CD8-positive, alpha-beta memory T cell (primary cell): ENCODE data around the gene SLC39A6. TPM values are rescaled to one million over a fixed set of nuclear protein-coding genes. Genes with fewer than 3 reads are reported as not detected.
A peak's percentile ranks its signal among the peaks of the same experiment; 100 is the strongest.
"Not testable (repeated sequence)": the region's sequence is repeated elsewhere in the genome, so short reads cannot be mapped to it uniquely, and the experiment has no call there.

Source experiments
- CTCF ChIA-PET: fragments of 350-600 bp; sonication (Branson Sonifier 250); formaldehyde crosslinking; loops from one replicate; lab custom pipeline; 2021; ENCODE audit warnings: antibody characterized with exemption; lab: Charles Lee
- POLR2A ChIA-PET: fragments of 350-600 bp; sonication (Branson Sonifier 250); formaldehyde crosslinking; loops from one replicate; lab custom pipeline; 2021; ENCODE audit warnings: antibody characterized with exemption; lab: Charles Lee
- DNase-seq, 5 donors: peaks; one replicate each; pipeline versions ENCODE4 v3.0.0 to v3.0.0-alpha.2; 2020 to 2022; ENCODE audit warnings: mixed read lengths in 1 of 5
- H3K27ac ChIP-seq: one replicate; pipeline ENCODE4 v1.7.0; 2013; ENCODE audit warnings: low read depth, mild to moderate bottlenecking, low read length, moderate library complexity
- H3K27me3 ChIP-seq: 2 replicates; pipeline ENCODE4 v1.7.0; 2013; ENCODE audit warnings: low read length, mild to moderate bottlenecking; ENCODE audit not compliant: insufficient read depth, poor library complexity, severe bottlenecking
- H3K36me3 ChIP-seq: 2 replicates; pipeline ENCODE4 v1.7.0; 2013; ENCODE audit warnings: mild to moderate bottlenecking, low read length, moderate library complexity; ENCODE audit not compliant: insufficient read depth
- H3K4me1 ChIP-seq: 2 replicates; pipeline ENCODE4 v1.7.0; 2013; ENCODE audit warnings: mild to moderate bottlenecking, low read length, moderate library complexity; ENCODE audit not compliant: insufficient read depth
- H3K4me3 ChIP-seq: 2 replicates; pipeline ENCODE4 v1.7.0; 2013; ENCODE audit warnings: mild to moderate bottlenecking, low read length
- H3K9me3 ChIP-seq: 2 replicates; pipeline ENCODE4 v1.7.0; 2013; ENCODE audit warnings: mild to moderate bottlenecking, low read length
- H3K27ac Mint-ChIP-seq, 8 donors: one replicate each; pipeline ENCODE4 v1.8.0; 2020 to 2021; ENCODE audit warnings: mixed read lengths in 8 of 8, mild to moderate bottlenecking in 6 of 8, inconsistent platforms in 3 of 8, moderate library complexity in 3 of 8
- H3K27me3 Mint-ChIP-seq, 2 donors: one replicate each; pipeline ENCODE4 v1.8.0; 2020 to 2021; ENCODE audit warnings: mixed read lengths in 2 of 2, mild to moderate bottlenecking in 1 of 2, moderate library complexity in 1 of 2
- H3K36me3 Mint-ChIP-seq, 3 donors: one replicate each; pipeline ENCODE4 v1.8.0; 2020 to 2021; ENCODE audit warnings: mixed read lengths in 3 of 3, inconsistent platforms in 1 of 3, mild to moderate bottlenecking in 1 of 3
- H3K4me1 Mint-ChIP-seq, 3 donors: one replicate each; pipeline ENCODE4 v1.8.0; 2020 to 2021; ENCODE audit warnings: mixed read lengths in 3 of 3, inconsistent platforms in 1 of 3, mild to moderate bottlenecking in 1 of 3
- H3K4me3 Mint-ChIP-seq, 7 donors: one replicate each; pipeline ENCODE4 v1.8.0; 2020 to 2021; ENCODE audit warnings: mixed read lengths in 7 of 7, mild to moderate bottlenecking in 6 of 7, moderate library complexity in 4 of 7, inconsistent platforms in 2 of 7
- H3K9me3 Mint-ChIP-seq, 5 donors: one replicate each; pipeline ENCODE4 v1.8.0; 2020 to 2022; ENCODE audit warnings: mixed read lengths in 5 of 5, mild to moderate bottlenecking in 3 of 5, moderate library complexity in 2 of 5, inconsistent platforms in 1 of 5
- polyA plus RNA-seq: library from polyadenylated mRNA; unstranded; fragments of 300-500 nt; fragmentation: Illumina TruSeq; gene quantifications from one replicate; pipeline ENCODE4 v1.2.3, GENCODE V29; 2021
- total RNA-seq, 2 experiments: library from RNA; stranded (reverse); gene quantifications; one replicate each; pipeline ENCODE4 v1.2.3, GENCODE V29; 2021

Gene SLC39A6, protein sequence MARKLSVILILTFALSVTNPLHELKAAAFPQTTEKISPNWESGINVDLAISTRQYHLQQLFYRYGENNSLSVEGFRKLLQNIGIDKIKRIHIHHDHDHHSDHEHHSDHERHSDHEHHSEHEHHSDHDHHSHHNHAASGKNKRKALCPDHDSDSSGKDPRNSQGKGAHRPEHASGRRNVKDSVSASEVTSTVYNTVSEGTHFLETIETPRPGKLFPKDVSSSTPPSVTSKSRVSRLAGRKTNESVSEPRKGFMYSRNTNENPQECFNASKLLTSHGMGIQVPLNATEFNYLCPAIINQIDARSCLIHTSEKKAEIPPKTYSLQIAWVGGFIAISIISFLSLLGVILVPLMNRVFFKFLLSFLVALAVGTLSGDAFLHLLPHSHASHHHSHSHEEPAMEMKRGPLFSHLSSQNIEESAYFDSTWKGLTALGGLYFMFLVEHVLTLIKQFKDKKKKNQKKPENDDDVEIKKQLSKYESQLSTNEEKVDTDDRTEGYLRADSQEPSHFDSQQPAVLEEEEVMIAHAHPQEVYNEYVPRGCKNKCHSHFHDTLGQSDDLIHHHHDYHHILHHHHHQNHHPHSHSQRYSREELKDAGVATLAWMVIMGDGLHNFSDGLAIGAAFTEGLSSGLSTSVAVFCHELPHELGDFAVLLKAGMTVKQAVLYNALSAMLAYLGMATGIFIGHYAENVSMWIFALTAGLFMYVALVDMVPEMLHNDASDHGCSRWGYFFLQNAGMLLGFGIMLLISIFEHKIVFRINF
- total RNA-seq (10 to 100 TPM; 43.8 to 44.8 TPM), polyA plus RNA-seq (33.1 TPM)

DNA sequence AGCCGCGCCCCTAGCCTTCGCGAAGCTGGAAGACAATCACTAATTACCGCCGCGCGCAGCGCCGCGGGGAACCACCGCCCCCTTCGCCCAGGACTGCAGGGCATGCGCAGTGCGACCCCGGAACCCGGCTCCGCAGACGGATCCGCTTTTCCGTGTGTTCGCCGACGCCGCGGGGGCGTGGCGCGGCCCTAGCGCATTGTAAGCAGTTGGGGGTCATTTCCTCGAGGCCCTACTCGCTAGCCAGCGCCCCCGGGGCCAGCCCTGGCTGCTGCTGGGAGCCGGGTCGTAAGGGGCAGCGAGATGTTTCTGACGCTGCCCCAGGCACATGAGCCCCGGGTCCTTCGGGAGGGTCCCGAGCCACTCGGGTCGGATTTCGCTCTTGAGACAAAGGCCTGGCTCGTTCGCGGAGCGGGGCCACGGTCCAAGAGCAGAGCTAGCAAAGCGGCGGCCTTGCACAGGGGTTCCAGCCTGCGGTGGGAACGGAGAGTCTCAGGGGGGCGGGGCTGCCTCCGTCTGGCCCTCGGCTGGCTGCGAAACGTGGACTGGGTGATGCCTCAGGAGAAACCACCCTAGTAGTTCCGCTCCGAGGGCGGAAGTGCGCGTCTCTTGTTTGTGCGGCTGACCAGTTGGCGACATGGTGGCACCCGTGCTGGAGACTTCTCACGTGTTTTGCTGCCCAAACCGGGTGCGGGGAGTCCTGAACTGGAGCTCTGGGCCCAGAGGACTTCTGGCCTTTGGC, at the start of gene SLC39A6, which contains the start of gene ELP2:
TSS of gene SLC39A6 (minus strand) at position 41 of the 739 bp plus-strand sequence. CDS start 2,333 bp downstream, outside the sequence.
TSS of gene ELP2 (plus strand) at position 600 of the 739 bp plus-strand sequence. CDS start at position 635, 35 bp downstream.
- Histone ChIP-seq H3K9me3 (no peaks in the 10 kb centered on the region), H3K36me3 (peaks cover 6% of the 10 kb centered on the region), H3K4me3 (peak within 1 kb of the TSS; percentile 99), H3K27ac (peak within 1 kb of the TSS; percentile 99), H3K4me1 (peaks cover 48% of the 10 kb centered on the region), H3K27me3 (no peaks in the 10 kb centered on the region)
- peaks cover 53 to 81% (median 81%) of the 10 kb centered on the region in 3 donors for H3K4me1 Mint-ChIP-seq
- POLR2A ChIA-PET: interaction anchor here (0.6 to 2.7 kb wide), 7 partner anchors 10 to 699 kb away, joined by 3 to 13 read pairs (median 6); partner anchors contain the start of genes INO80C, KIAA1328, MOCOS and RMP24
- H3K27me3 Mint-ChIP-seq: no peaks in the 10 kb centered on the region
- peak; percentile 93 to 96 (median 94) for DNase-seq
- H3K9me3 Mint-ChIP-seq: no peaks in the 10 kb centered on the region
- peaks cover 0 to 48% (median 3%) of the 10 kb centered on the region in 3 donors for H3K36me3 Mint-ChIP-seq
- H3K4me3 Mint-ChIP-seq: peak within 1 kb of the TSS; percentile 95 to 100 (median 97)
- CTCF ChIA-PET: interaction anchor here (0.5 to 1.6 kb wide), 8 partner anchors 10 to 981 kb away, joined by 3 to 5 read pairs (median 3); no protein-coding TSS in a partner anchor
- H3K27ac Mint-ChIP-seq: peak within 1 kb of the TSS; percentile 95 to 100 (median 98)

GRCh38 chr18:36177913-36178312, 48.8 kb upstream of the SLC39A6 start:
- no peak for DNase-seq
- POLR2A ChIA-PET: no interaction called here
- H3K27ac Mint-ChIP-seq: peak overlapping the region in 2 of 8 donors; percentile 27 to 30
- H3K27me3 Mint-ChIP-seq: no peaks in the 10 kb centered on the region
- no peaks in the 10 kb centered on the region for H3K9me3 Mint-ChIP-seq
- H3K4me3 ChIP-seq: no peak overlapping the region
- peaks cover 19% of the 10 kb centered on the region for H3K36me3 ChIP-seq
- H3K9me3 ChIP-seq: no peaks in the 10 kb centered on the region
- CTCF ChIA-PET: no interaction called here
- H3K4me1 ChIP-seq: no peaks in the 10 kb centered on the region
- H3K4me3 Mint-ChIP-seq: no peak overlapping the region
- H3K27ac ChIP-seq: no peak overlapping the region
- H3K4me1 Mint-ChIP-seq: peaks cover 3 to 7% (median 5%) of the 10 kb centered on the region in 3 donors
- peaks cover 5 to 46% (median 16%) of the 10 kb centered on the region in 3 donors for H3K36me3 Mint-ChIP-seq
- H3K27me3 ChIP-seq: no peaks in the 10 kb centered on the region

DNA sequence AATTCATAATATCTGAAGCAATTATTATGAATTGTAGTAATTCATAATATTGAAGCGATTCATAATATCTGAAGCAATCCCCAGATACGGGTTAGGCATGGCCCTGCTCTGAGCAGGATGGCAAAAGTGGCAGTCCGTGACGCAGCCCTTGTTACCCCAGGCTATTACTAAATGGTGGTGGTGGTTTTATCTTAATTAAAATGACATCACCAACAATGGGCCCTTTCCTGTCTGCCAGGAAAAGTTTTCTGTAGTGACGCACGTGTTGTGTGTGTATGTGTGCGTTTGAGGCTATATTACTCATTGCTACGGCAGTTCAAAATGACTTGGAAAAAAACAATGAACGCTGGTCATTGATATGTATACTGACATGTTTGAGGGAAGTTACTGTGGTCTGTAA, 47.6 kb upstream of the SLC39A6 start:
- CTCF ChIA-PET: no interaction called here
- POLR2A ChIA-PET: no interaction called here
- Mint-ChIP-seq H3K27me3 (no peaks in the 10 kb centered on the region), H3K4me1 (peaks cover 3 to 7% (median 5%) of the 10 kb centered on the region in 3 donors), H3K4me3 (no peak overlapping the region), H3K9me3 (no peaks in the 10 kb centered on the region), H3K36me3 (peaks cover 5 to 58% (median 16%) of the 10 kb centered on the region in 3 donors), H3K27ac (no peak overlapping the region)
- no peaks in the 10 kb centered on the region for H3K27me3 ChIP-seq
- H3K36me3 ChIP-seq: peaks cover 23% of the 10 kb centered on the region
- H3K4me3 ChIP-seq: no peak overlapping the region
- H3K9me3 ChIP-seq: no peaks in the 10 kb centered on the region
- no peak for DNase-seq
- H3K4me1 ChIP-seq: no peaks in the 10 kb centered on the region
- no peak overlapping the region for H3K27ac ChIP-seq

DNA sequence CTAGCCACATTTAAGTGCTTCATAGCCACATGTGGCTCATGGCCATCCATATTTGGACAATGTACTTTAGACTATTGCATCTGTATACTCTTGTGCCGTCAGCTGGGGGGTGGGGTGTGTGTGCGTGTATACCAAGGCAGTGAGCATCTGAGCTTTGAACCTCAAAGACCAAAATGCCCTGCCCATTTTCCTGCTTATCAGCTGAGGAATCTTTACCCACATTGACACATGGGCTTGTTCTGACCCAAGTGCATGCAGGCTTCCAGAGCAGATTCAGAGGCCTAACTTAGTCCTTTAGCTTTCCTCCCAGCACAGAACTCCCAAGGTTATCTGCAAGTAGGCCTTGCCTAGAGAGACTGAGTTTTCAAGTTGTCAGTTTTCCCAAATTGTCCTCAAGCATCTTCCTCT, 47.0 kb upstream of the SLC39A6 start:
- Histone ChIP-seq H3K4me3 (no peak overlapping the region), H3K9me3 (no peaks in the 10 kb centered on the region), H3K36me3 (peaks cover 24% of the 10 kb centered on the region), H3K27ac (no peak overlapping the region), H3K27me3 (no peaks in the 10 kb centered on the region), H3K4me1 (no peaks in the 10 kb centered on the region)
- H3K4me1 Mint-ChIP-seq: peaks cover 3 to 7% (median 5%) of the 10 kb centered on the region in 3 donors
- DNase-seq: no peak
- POLR2A ChIA-PET: no interaction called here
- CTCF ChIA-PET: no interaction called here
- peaks cover 5 to 63% (median 18%) of the 10 kb centered on the region in 3 donors for H3K36me3 Mint-ChIP-seq
- no peaks in the 10 kb centered on the region for H3K9me3 Mint-ChIP-seq
- peak overlapping the region in 1 of 8 donors; percentile 24 for H3K27ac Mint-ChIP-seq
- no peaks in the 10 kb centered on the region for H3K27me3 Mint-ChIP-seq
- no peak overlapping the region for H3K4me3 Mint-ChIP-seq

- H3K27me3 Mint-ChIP-seq: no peaks in the 10 kb centered on the region
- peak overlapping the region in 5 of 8 donors; percentile 24 to 80 (median 72) for H3K27ac Mint-ChIP-seq
- Histone ChIP-seq H3K4me1 (no peaks in the 10 kb centered on the region), H3K9me3 (no peaks in the 10 kb centered on the region), H3K27me3 (no peaks in the 10 kb centered on the region), H3K4me3 (no peak overlapping the region), H3K36me3 (peaks cover 31% of the 10 kb centered on the region), H3K27ac (no peak overlapping the region)
- no peak overlapping the region for H3K4me3 Mint-ChIP-seq
- H3K4me1 Mint-ChIP-seq: peaks cover 3 to 7% (median 5%) of the 10 kb centered on the region in 3 donors
- POLR2A ChIA-PET: no interaction called here
- CTCF ChIA-PET: interaction anchor here (0.6 kb wide), 1 partner anchor 15 kb away, joined by 3 read pairs; no protein-coding TSS in a partner anchor
- no peak for DNase-seq
- peaks cover 5 to 70% (median 18%) of the 10 kb centered on the region in 3 donors for H3K36me3 Mint-ChIP-seq
- H3K9me3 Mint-ChIP-seq: no peaks in the 10 kb centered on the region
Measured at GRCh38 chr18:36175481-36175880, 46.3 kb upstream of the SLC39A6 start.

DNA sequence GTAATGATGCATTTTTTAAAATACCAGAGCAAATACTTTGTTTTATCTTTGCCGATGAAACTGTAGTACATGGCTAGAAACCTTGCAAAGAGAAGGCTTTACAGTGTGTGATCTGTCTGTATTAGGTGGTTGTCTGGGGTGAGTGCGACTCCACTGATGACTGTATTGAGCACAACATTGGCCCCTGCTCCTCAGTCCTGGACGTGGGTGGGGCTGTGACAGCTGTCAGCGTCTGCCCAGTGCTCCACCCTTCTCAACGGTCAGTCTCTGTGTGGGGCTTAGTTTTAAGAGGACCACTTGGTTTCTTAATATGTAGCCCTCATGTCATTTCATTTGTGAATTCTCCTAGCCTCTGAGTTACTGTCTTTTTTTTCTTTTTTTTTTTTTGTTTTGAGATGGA, 40.8 kb upstream of the SLC39A6 start:
- Mint-ChIP-seq H3K4me1 (peaks cover 0 to 3% (median 0%) of the 10 kb centered on the region in 3 donors), H3K36me3 (peaks cover 7 to 84% (median 21%) of the 10 kb centered on the region in 3 donors), H3K4me3 (no peak overlapping the region), H3K9me3 (no peaks in the 10 kb centered on the region), H3K27ac (peak overlapping the region in 1 of 8 donors; percentile 54), H3K27me3 (peaks cover 0 to 2% of the 10 kb centered on the region in 2 donors)
- Histone ChIP-seq H3K27ac (no peak overlapping the region), H3K9me3 (no peaks in the 10 kb centered on the region), H3K27me3 (no peaks in the 10 kb centered on the region), H3K4me3 (no peak overlapping the region), H3K36me3 (peaks cover 40% of the 10 kb centered on the region), H3K4me1 (no peaks in the 10 kb centered on the region)
- ChIA-PET CTCF (no interaction called here), POLR2A (no interaction called here)
- no peak for DNase-seq

DNA sequence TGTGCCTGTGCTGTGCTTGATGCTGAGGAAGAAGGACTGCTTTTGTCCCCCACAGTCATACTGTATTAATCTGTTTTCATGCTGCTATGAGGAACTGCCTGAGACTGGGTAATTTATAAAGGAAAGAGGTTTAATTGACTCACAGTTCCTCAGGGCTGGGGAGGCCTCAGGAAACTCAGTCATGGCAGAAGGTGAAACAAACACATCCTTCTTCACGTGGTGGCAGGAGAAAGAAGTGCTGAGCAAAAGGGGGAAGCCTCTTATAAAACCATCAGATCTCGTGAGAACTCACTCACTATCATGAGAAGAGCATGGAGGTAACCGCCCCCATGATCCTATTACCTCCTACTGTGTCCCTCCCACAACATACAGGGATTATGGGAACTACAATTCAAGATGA, 39.2 kb upstream of the SLC39A6 start:
- H3K36me3 Mint-ChIP-seq: peaks cover 7 to 86% (median 25%) of the 10 kb centered on the region in 3 donors
- H3K27me3 Mint-ChIP-seq, H3K27me3 ChIP-seq, H3K4me3 ChIP-seq, H3K4me3 Mint-ChIP-seq, H3K4me1 ChIP-seq, POLR2A ChIA-PET, DNase-seq, H3K27ac ChIP-seq, H3K9me3 Mint-ChIP-seq, H3K4me1 Mint-ChIP-seq, H3K9me3 ChIP-seq, CTCF ChIA-PET: not testable (repeated sequence)
- peaks cover 32% of the 10 kb centered on the region for H3K36me3 ChIP-seq
- peak overlapping the region in 4 of 8 donors; percentile 10 to 61 (median 28) for H3K27ac Mint-ChIP-seq
